Right forelimb (tissue), 1 donor: ENCODE data around the gene LRIG2.
"Not testable (repeated sequence)": the region's sequence is repeated elsewhere in the genome, so short reads cannot be mapped to it uniquely, and the experiment has no call there.

ENCODE experiments used
- DNase-seq: peaks from one replicate; pipeline ENCODE4 v3.0.0-alpha.2; 2018

Gene LRIG2

GRCh38 chr1:113058941-113059706 lies 13.9 kb upstream of the LRIG2 start:
- no peak for DNase-seq

- not testable (repeated sequence) for DNase-seq
Observed at GRCh38 chr1:113063456-113063855, 9.5 kb upstream of the LRIG2 start.

GRCh38 chr1:113072141-113072756 lies 749 bp upstream of the LRIG2 start:
- no peak for DNase-seq

- DNase-seq = no peak
Observed at GRCh38 chr1:113073479-113073950, 517 bp downstream of the LRIG2 start.

GRCh38 chr1:113074237-113074636 lies 1.2 kb downstream of the LRIG2 start:
- no peak for DNase-seq

GRCh38 chr1:113077978-113078377 lies 5.0 kb downstream of the LRIG2 start:
- DNase-seq = not testable (repeated sequence)

GRCh38 chr1:113086541-113086940 lies 13.5 kb downstream of the LRIG2 start:
- DNase-seq = no peak

GRCh38 chr1:113088972-113089371 lies 16.0 kb downstream of the LRIG2 start:
- no peak for DNase-seq

- DNase-seq = no peak
Observed at GRCh38 chr1:113090051-113090450, 17.1 kb downstream of the LRIG2 start.

- DNase-seq = no peak
Observed at GRCh38 chr1:113091988-113092594, 19.1 kb downstream of the LRIG2 start.

GRCh38 chr1:113094506-113094905 lies 21.5 kb downstream of the LRIG2 start:
- DNase-seq = no peak

GRCh38 chr1:113095790-113096455 lies 22.9 kb downstream of the LRIG2 start:
- no peak for DNase-seq

GRCh38 chr1:113096493-113096892 lies 23.5 kb downstream of the LRIG2 start:
- no peak for DNase-seq

GRCh38 chr1:113101588-113101987 lies 28.6 kb downstream of the LRIG2 start:
- no peak for DNase-seq

GRCh38 chr1:113103048-113103447 lies 30.1 kb downstream of the LRIG2 start:
- no peak for DNase-seq

- DNase-seq = no peak
Observed at GRCh38 chr1:113103977-113104376, 31.0 kb downstream of the LRIG2 start.

GRCh38 chr1:113106910-113107309 lies 33.9 kb downstream of the LRIG2 start:
- no peak for DNase-seq

- no peak for DNase-seq
Observed at GRCh38 chr1:113109908-113110554, 37.0 kb downstream of the LRIG2 start.

- no peak for DNase-seq
Observed at GRCh38 chr1:113118266-113118665, 45.3 kb downstream of the LRIG2 start.

- DNase-seq = no peak
Observed at GRCh38 chr1:113123737-113124136, 50.7 kb downstream of the LRIG2 start.

GRCh38 chr1:113124366-113124765 lies 51.4 kb downstream of the LRIG2 start:
- no peak for DNase-seq

GRCh38 chr1:113125517-113125916 lies 52.5 kb downstream of the LRIG2 start:
- no peak for DNase-seq

GRCh38 chr1:113126207-113126606 lies 53.2 kb downstream of the LRIG2 start:
- no peak for DNase-seq
